Measurements from ENCODE around the gene HOXB9. TPM values are rescaled to one million over a fixed set of nuclear protein-coding genes. Genes with fewer than 3 reads are reported as not detected.
A peak's percentile ranks its signal among the peaks of the same experiment; 100 is the strongest.

The HOXB9 gene
- total RNA-seq, 3 donors from 2014 or later (not counting 1 experiment from before 2014, with no cell fraction given): 0.12 to 1.0 (median 0.18) TPM

- Mint-ChIP-seq H3K4me3 (no peak overlapping the region), H3K36me3 (peaks cover 7% of the 10 kb centered on the region), H3K9me3 (no peaks in the 10 kb centered on the region), H3K27ac (no peak overlapping the region), H3K27me3 (ENCODE audit: low read depth in 2 of 2) (peaks cover 80 to 81% of the 10 kb centered on the region in 2 donors), H3K4me1 (peaks cover 13 to 28% of the 10 kb centered on the region in 2 donors)
- ATAC-seq (no peak), DNase-seq (no peak)
- WGBS (ENCODE audit: insufficient coverage): 86% methylated on average over 6 of the region's 6 CpGs
- H3K36me3 ChIP-seq (ENCODE audit: control insufficient read depth, insufficient read depth, low read length): no peaks in the 10 kb centered on the region
- no peak for TF ChIP-seq CTCF (IDR thresholded peaks at IDR 0.05)
- H3K27ac ChIP-seq (ENCODE audit: low read length): no peak overlapping the region
- H3K9me3 ChIP-seq (ENCODE audit: control insufficient read depth, insufficient read depth, low read length): no peaks in the 10 kb centered on the region
- H3K27me3 ChIP-seq (ENCODE audit: control insufficient read depth, insufficient read depth, low read length): peaks cover 81% of the 10 kb centered on the region
- peaks cover 28% of the 10 kb centered on the region for H3K4me1 ChIP-seq (ENCODE audit: control insufficient read depth, insufficient read depth, low read length)
- no peak overlapping the region for H3K4me3 ChIP-seq (ENCODE audit: low read length)
- intact Hi-C loops (cut with micrococcal nuclease): loop anchor here (5.0 kb wide), 1 partner anchor 538 kb away; no protein-coding TSS in a partner anchor
Observed at GRCh38 chr17:48620461-48621139, 5.6 kb downstream of the HOXB9 start.

- Mint-ChIP-seq H3K4me1 (peaks cover 12 to 29% of the 10 kb centered on the region in 2 donors), H3K36me3 (peaks cover 7% of the 10 kb centered on the region), H3K4me3 (peak overlapping the region; percentile 67), H3K9me3 (no peaks in the 10 kb centered on the region), H3K27me3 (ENCODE audit: low read depth in 2 of 2) (peaks cover 80 to 86% of the 10 kb centered on the region in 2 donors), H3K27ac (peak overlapping the region in 1 of 2 donors; percentile 77)
- no peak for TF ChIP-seq CTCF (IDR thresholded peaks at IDR 0.05)
- no peak for DNase-seq
- no peaks in the 10 kb centered on the region for H3K36me3 ChIP-seq (ENCODE audit: control insufficient read depth, insufficient read depth, low read length)
- H3K27me3 ChIP-seq (ENCODE audit: control insufficient read depth, insufficient read depth, low read length): peaks cover 82% of the 10 kb centered on the region
- H3K27ac ChIP-seq (ENCODE audit: low read length): no peak overlapping the region
- 87% methylated on average over 32 of the region's 32 CpGs for WGBS (ENCODE audit: insufficient coverage)
- no peak overlapping the region for H3K4me3 ChIP-seq (ENCODE audit: low read length)
- ATAC-seq: no peak
- H3K9me3 ChIP-seq (ENCODE audit: control insufficient read depth, insufficient read depth, low read length): no peaks in the 10 kb centered on the region
- peaks cover 23% of the 10 kb centered on the region for H3K4me1 ChIP-seq (ENCODE audit: control insufficient read depth, insufficient read depth, low read length)
- intact Hi-C loops (cut with micrococcal nuclease): loop anchor here (2.0 to 10.0 kb wide), 4 partner anchors 135 to 593 kb away; no protein-coding TSS in a partner anchor
Observed at GRCh38 chr17:48619826-48620449, 6.2 kb downstream of the HOXB9 start.

- intact Hi-C loops (cut with micrococcal nuclease): loop anchor here (2.0 to 10.0 kb wide), 3 partner anchors 136 to 592 kb away; no protein-coding TSS in a partner anchor
- peaks cover 28 to 43% of the 10 kb centered on the region in 2 donors for H3K4me1 Mint-ChIP-seq
- H3K27ac Mint-ChIP-seq: peak overlapping the region in 1 of 2 donors; percentile 69
- H3K27me3 ChIP-seq (ENCODE audit: control insufficient read depth, insufficient read depth, low read length): peaks cover 82% of the 10 kb centered on the region
- TF ChIP-seq CTCF (IDR thresholded peaks at IDR 0.05): peak; percentile 99
- H3K4me3 ChIP-seq (ENCODE audit: low read length): no peak overlapping the region
- H3K9me3 ChIP-seq (ENCODE audit: control insufficient read depth, insufficient read depth, low read length): no peaks in the 10 kb centered on the region
- WGBS (ENCODE audit: insufficient coverage): 7% methylated on average over 24 of the region's 25 CpGs
- H3K4me1 ChIP-seq (ENCODE audit: control insufficient read depth, insufficient read depth, low read length): peaks cover 34% of the 10 kb centered on the region
- DNase-seq: peak; percentile 82 to 92
- peaks cover 7% of the 10 kb centered on the region for H3K36me3 Mint-ChIP-seq
- H3K4me3 Mint-ChIP-seq: peak overlapping the region; percentile 45
- no peaks in the 10 kb centered on the region for H3K36me3 ChIP-seq (ENCODE audit: control insufficient read depth, insufficient read depth, low read length)
- H3K9me3 Mint-ChIP-seq: no peaks in the 10 kb centered on the region
- peaks cover 79 to 95% of the 10 kb centered on the region in 2 donors for H3K27me3 Mint-ChIP-seq (ENCODE audit: low read depth in 2 of 2)
- H3K27ac ChIP-seq (ENCODE audit: low read length): no peak overlapping the region
- peak; percentile 79 to 82 (median 81) for ATAC-seq
Observed at GRCh38 chr17:48618256-48618896, 7.8 kb downstream of the HOXB9 start.

All from natural killer cell (primary cell).